C4-2B (cell line): ENCODE measurements around the gene ITGA3.

Experiments used
- H3K27ac ChIP-seq: fragments of 450-650 bp; 2 replicates; pipeline ENCODE4 v1.5.1; 2017
- CTCF ChIP-seq: fragments of 450-650 bp; conservative IDR thresholded peaks from 2 replicates; pipeline ENCODE4 v1.5.1; 2017; ENCODE audit warnings: mild to moderate bottlenecking
- ZFX ChIP-seq: fragments of 450-650 bp; IDR thresholded peaks from 2 replicates; pipeline ENCODE4 v1.6.1; 2017

Gene ITGA3

DNA sequence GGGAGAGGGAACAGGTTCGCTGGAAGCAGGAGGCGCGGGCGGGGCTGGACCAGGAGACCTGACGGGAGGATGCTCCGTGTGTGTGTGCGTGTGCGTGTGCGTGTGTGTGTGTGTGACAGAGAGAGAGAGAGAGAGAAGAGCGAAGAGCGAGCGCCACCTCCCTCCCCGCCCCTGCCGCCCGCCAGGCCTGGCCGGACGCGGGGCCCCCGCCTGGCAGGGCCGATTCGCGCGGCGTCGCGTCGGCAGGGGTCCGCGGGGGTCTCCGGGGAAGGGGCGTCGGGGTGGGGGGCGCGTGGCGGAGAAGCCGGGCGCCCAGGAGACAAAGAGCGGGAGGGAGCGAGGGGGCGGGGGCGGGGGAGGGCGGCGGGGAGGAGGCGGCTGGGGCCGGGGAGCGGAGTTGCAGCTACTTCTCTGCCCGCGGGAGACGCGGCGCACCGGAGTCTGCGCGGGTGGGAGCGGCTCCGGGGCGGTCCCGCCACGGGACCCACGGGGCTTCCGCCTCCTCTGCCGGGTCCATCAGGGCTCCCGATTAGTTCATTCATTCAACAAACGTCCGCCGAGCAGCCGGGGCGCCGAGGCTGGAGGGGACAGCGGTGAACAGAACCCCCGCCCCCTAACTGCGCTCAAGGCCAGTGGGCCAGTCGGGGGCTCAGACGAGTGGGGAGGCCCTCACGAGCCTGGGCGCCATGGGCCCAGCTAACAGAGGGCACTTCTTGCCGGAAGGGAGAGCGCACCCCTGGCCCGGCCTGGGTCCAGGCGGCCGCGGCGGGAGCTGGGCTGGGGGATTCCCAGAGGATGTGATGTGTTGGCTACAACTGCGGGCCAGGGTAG lies 74.0 kb downstream of the ITGA3 start, which contains the start of gene SAMD14:
TSS of gene SAMD14 (minus strand) at position 433 of the 831 bp plus-strand sequence. CDS start 5,201 bp downstream, outside the sequence.
- TF ChIP-seq CTCF (no peak), ZFX (no peak)
- no peak within 1 kb of the TSS for H3K27ac ChIP-seq

DNA sequence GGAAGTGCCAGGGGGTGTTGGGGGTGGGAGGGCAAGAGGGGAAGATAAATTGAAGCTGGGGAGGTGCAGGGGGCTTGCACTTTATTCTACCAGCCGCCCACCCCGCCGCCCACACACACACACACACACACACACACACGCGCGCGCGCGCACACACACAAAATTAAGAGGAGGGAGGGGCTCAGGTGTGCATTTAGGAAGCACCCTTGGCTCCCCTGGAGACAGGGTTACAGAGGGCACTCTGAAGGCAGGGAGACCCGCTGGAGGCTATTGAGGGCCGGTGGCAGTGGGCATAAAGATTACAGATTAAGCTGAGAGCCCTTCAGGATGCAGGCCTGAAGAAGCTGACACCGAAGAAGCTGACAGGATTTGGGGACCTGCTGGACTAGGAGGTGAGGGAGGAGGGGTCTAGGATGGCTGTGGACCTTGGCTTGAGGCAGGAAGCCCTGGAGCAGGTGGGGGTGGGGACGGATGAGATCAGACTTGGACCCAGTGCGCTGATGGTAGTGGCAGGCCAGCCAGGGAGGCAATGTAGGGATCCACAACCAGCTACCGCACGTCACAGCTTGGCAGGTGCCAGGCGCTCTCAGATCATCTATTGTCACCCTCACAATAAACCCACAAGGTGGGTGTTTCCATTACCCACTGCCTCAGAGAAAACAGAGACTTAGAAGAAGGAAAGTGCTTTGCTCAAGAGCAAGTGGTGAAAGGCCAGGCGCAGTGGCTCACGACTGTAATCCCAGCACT lies 74.8 kb downstream of the ITGA3 start:
- TF ChIP-seq ZFX (no peak), CTCF (no peak)
- H3K27ac ChIP-seq: no peak overlapping the region

DNA sequence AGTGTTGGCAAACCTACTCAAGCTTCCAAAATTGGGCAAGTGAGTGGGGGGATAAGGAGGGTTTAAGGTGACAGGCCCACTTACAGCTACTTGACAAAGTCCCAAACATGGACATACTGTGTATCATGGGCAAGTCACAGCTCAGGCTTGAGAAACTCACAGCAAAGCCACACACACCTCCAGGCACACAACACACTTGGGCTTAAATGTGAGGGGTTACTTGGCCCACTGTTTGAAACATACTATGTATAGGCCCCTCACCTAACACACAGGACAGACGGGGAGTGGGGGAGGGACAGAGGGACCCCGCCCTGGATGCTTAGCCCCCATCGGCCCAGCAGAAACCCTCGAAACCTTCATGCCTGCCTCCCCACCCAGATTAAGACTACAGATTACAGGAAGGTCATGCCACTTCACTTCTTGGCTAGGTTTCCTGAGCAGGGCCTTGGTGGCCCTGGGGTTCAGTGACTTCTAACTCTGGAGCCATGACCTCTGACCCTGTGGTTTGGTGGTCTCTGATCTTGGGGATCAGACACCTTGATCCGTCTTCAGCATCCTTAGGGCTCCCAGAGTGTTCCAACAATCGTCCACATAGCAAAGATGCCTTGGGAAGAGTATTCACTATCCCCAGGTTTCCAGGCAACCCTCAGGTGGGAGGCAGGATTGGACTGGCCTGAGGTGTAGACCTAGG lies 76.3 kb downstream of the ITGA3 start:
- no peak overlapping the region for H3K27ac ChIP-seq
- TF ChIP-seq CTCF (no peak), ZFX (no peak)

DNA sequence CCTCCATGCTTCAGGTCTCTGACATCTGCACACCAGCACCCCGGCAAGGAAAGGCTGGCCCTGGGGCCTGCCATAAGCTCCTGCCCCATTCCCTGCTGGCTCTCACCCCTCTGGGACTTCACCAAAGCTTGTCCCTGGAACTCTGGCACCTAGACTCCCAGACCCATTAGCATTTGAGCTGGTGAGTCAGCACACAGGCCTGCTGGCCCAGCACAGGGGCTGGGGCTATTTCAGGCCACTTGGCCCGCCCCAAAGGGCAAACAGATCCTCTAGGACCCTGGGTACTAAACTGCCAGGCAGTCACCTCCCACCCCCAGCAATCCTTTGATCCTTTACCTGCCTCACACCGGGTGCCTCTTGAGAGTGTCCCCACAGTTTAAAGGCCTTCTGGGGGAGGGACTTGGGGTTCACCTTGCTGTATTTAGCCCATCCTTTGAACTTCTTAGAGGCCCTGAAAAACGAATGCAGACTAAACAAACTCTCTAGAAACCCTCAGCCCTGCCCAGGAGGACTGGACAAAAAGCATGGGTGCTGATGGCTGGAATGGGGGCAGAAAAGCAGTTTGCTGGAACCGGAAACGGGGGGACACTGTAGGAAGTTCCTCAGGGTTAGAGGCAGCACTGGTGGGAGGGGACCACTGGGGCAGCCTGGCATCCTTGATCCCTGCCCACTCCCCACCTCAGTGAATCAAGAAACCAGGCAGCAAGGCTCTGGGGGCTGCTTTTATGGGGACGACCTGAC lies 77.3 kb downstream of the ITGA3 start:
- TF ChIP-seq CTCF: no peak
- no peak for TF ChIP-seq ZFX
- no peak overlapping the region for H3K27ac ChIP-seq

GRCh38 chr17:50133769-50134099 lies 77.8 kb downstream of the ITGA3 start:
- no peak overlapping the region for H3K27ac ChIP-seq
- TF ChIP-seq ZFX (no peak), CTCF (no peak)

- no peak for TF ChIP-seq ZFX
- no peak overlapping the region for H3K27ac ChIP-seq
Measured at GRCh38 chr17:50134206-50135110, 78.5 kb downstream of the ITGA3 start.
